GM12878 (cell line): ENCODE results near the gene GRAMD2B. TPM values are rescaled to one million over a fixed set of nuclear protein-coding genes. Genes with fewer than 3 reads are reported as not detected.

ENCODE experiments used
- ATAC-seq: fragments of 200-7000 bp; cut with Tn5 transposase; 3 replicates; pipeline ENCODE4 v1.9.1; 2020; ENCODE audit warnings: mild to moderate bottlenecking, moderate library complexity
- BruUV-seq: library from RNA; stranded (reverse); fragments of 400-500 nt; replicated peaks from 2 replicates; lab custom pipeline; 2021; lab: Mats Ljungman, UMichigan
- CTCF ChIA-PET: fragments of 300-600 bp; sonication (Branson Sonifier 250); formaldehyde crosslinking; extraction: SDS; loops from one replicate; lab custom pipeline; 2021; ENCODE audit warnings: inconsistent platforms; lab: Yijun Ruan, JAX
- POLR2A ChIA-PET: fragments of 350-600 bp; formaldehyde crosslinking; extraction: SDS; loops from one replicate; lab custom pipeline; 2021; ENCODE audit warnings: inconsistent platforms; lab: Charles Lee
- RAD21 ChIA-PET: fragments of 300-600 bp; sonication (Branson Sonifier 250); formaldehyde crosslinking; loops from one replicate; lab custom pipeline; 2023; ENCODE audit warnings: antibody characterized with exemption; ENCODE audit not compliant: unreplicated experiment; lab: Charles Lee
- SMC1A ChIA-PET: fragments of 300-600 bp; sonication (Branson Sonifier 250); formaldehyde crosslinking; loops from one replicate; lab custom pipeline; 2023; ENCODE audit not compliant: unreplicated experiment, uncharacterized antibody; lab: Charles Lee
- DNase-seq: peaks from one replicate; pipeline ENCODE4 v3.0.0-alpha.2; 2011; ENCODE audit warnings: low read depth, low spot score
- FAIRE-seq: peaks from 3 replicates; lab custom pipeline; 2011; peaks lifted over from hg19 to GRCh38; lab: Jason Lieb, UNC
- H2AFZ ChIP-seq: 2 replicates; pipeline ENCODE4 v1.6.0; 2011; ENCODE audit warnings: low read depth, low read length, control low read depth; ENCODE audit not compliant: control insufficient read depth
- H3K27ac ChIP-seq: 2 replicates; pipeline ENCODE4 v1.5.1; 2011; ENCODE audit warnings: control low read depth; ENCODE audit not compliant: control insufficient read depth, insufficient read depth
- H3K27me3 ChIP-seq, 2 experiments: replicated peaks in 1 of 2; 2 replicates each; pipeline versions ENCODE4 v1.6.0 to v1.6.1; 2011; ENCODE audit warnings: low read length in 1 of 2; ENCODE audit not compliant: control insufficient read depth in 2 of 2, insufficient read depth in 2 of 2
- H3K36me3 ChIP-seq, 2 experiments: 2 replicates each; pipeline ENCODE4 v1.5.1; 2011; ENCODE audit warnings: low read length in 1 of 2; ENCODE audit not compliant: control insufficient read depth in 2 of 2, insufficient read depth in 2 of 2
- H3K4me1 ChIP-seq: 2 replicates; pipeline ENCODE4 v1.6.1; 2011; ENCODE audit warnings: mild to moderate bottlenecking, low read length, moderate library complexity, mixed read lengths; ENCODE audit not compliant: control insufficient read depth, insufficient read depth
- H3K4me2 ChIP-seq: 2 replicates; pipeline ENCODE4 v1.6.0; 2011; ENCODE audit warnings: control low read depth; ENCODE audit not compliant: control insufficient read depth, insufficient read depth
- H3K4me3 ChIP-seq: fragments of 200-600 bp; sonication (generic); 2 replicates; pipeline ENCODE4 v1.5.1; 2016
- H3K79me2 ChIP-seq: 2 replicates; pipeline ENCODE4 v1.6.0; 2011; ENCODE audit warnings: low read length; ENCODE audit not compliant: control insufficient read depth, insufficient read depth
- H3K9ac ChIP-seq: 2 replicates; pipeline ENCODE4 v1.8.0; 2011; ENCODE audit warnings: low read length, control low read depth, mixed read lengths; ENCODE audit not compliant: control insufficient read depth, insufficient read depth
- H3K9me3 ChIP-seq: replicated peaks from 3 replicates; pipeline ENCODE4 v1.5.1; 2011; ENCODE audit warnings: mild to moderate bottlenecking, low read length; ENCODE audit not compliant: control insufficient read depth, insufficient read depth
- H4K20me1 ChIP-seq: 2 replicates; pipeline ENCODE4 v1.6.0; 2011; ENCODE audit not compliant: control insufficient read depth, insufficient read depth
- ASH2L ChIP-seq: fragments of 300-600, 200-600 bp; sonication (generic); IDR thresholded peaks from 2 replicates; pipeline ENCODE4 v1.6.1; 2017; ENCODE audit warnings: low read depth, mild to moderate bottlenecking, borderline replicate concordance
- CEBPB ChIP-seq, 2 experiments: fragments of 150-350 bp in 1 of 2; IDR thresholded peaks; 2 replicates each; pipeline ENCODE4 v1.6.1; 2012 to 2014; ENCODE audit warnings: low read depth in 2 of 2, low read length in 2 of 2, borderline replicate concordance in 1 of 2, inconsistent platforms in 1 of 2
- EP300 ChIP-seq, 2 experiments: fragments of 150-350 bp in 1 of 2; IDR thresholded peaks; 2 replicates each; pipeline ENCODE4 v1.6.1; 2011 to 2012; ENCODE audit warnings: low read depth in 2 of 2, low read length in 2 of 2, borderline replicate concordance in 1 of 2, improper control_type of control experiment in 1 of 2, inconsistent platforms in 1 of 2; ENCODE audit not compliant: control insufficient read depth in 1 of 2
- KAT2A ChIP-seq: conservative IDR thresholded peaks from 2 replicates; pipeline ENCODE4 v1.6.1; 2011; ENCODE audit warnings: low read depth, low read length; ENCODE audit not compliant: control insufficient read depth
- KLF5 ChIP-seq: fragments of 450-650 bp; IDR thresholded peaks from 2 replicates; pipeline ENCODE4 v1.6.1; 2014; ENCODE audit warnings: mild to moderate bottlenecking; ENCODE audit not compliant: partially characterized antibody
- NFYB ChIP-seq: IDR thresholded peaks from 2 replicates; pipeline ENCODE4 v1.6.1; 2011; ENCODE audit warnings: low read depth, mild to moderate bottlenecking, low read length, improper control_type of control experiment, moderate library complexity; ENCODE audit not compliant: insufficient read depth
- NR2F1 ChIP-seq: fragments of 450-650 bp; conservative IDR thresholded peaks from 2 replicates; pipeline ENCODE4 v1.6.1; 2017; ENCODE audit warnings: mild to moderate bottlenecking
- NRF1 ChIP-seq: conservative IDR thresholded peaks from 2 replicates; pipeline ENCODE4 v1.6.1; 2011; ENCODE audit warnings: mild to moderate bottlenecking, low read depth, low read length, improper control_type of control experiment
- SPI1 ChIP-seq: IDR thresholded peaks from 2 replicates; pipeline ENCODE4 v1.6.1; 2011; ENCODE audit warnings: low read depth, mild to moderate bottlenecking, low read length, moderate library complexity, borderline replicate concordance; ENCODE audit not compliant: insufficient read depth
- SUPT20H ChIP-seq: IDR thresholded peaks from 2 replicates; pipeline ENCODE4 v1.6.1; 2011; ENCODE audit warnings: low read depth, mild to moderate bottlenecking, low read length, moderate library complexity, borderline replicate concordance; ENCODE audit not compliant: control insufficient read depth
- TAF1 ChIP-seq: IDR thresholded peaks from 2 replicates; pipeline ENCODE4 v1.6.1; 2011; ENCODE audit warnings: mild to moderate bottlenecking, low read depth, low read length, borderline replicate concordance
- in situ Hi-C: fragments of 300-500 bp; cut with MboI; formaldehyde crosslinking; loops from 9 replicates; pipeline ENCODE4 v1.14.3; 2018; ENCODE audit warnings: mixed read lengths
- intact Hi-C: fragments of 100-400 bp; cut with micrococcal nuclease; formaldehyde crosslinking; loops from one replicate; pipeline ENCODE4 v1.14.2; 2022; ENCODE audit not compliant: unreplicated experiment
- polyA plus RNA-seq, 11 experiments: library from polyadenylated mRNA; depleted of rRNA in 4 of 11; unstranded in 6 of 11; stranded (reverse) in 5 of 11; fragments of >200 nt; fragmentation: Nextera tagmentation in 4 of 11; fragmentation: Illumina TruSeq in 1 of 11; extraction: Ambion mirVana in 4 of 11; extraction: Trizol in 1 of 11; gene quantifications; 1 replicate in 1 of 11; 2 replicates in 10 of 11; pipeline versions ENCODE4 v1.2.1 to v1.2.3, GENCODE V29; 2011 to 2016; ENCODE audit warnings: inconsistent platforms in 2 of 11, missing spikeins in 2 of 11, low read depth in 1 of 11
- total RNA-seq, 4 experiments: library from RNA; depleted of rRNA in 3 of 4; stranded (reverse); fragments of >200 nt in 3 of 4; fragmentation: Illumina TruSeq in 1 of 4; extraction: Trizol in 1 of 4; gene quantifications; 2 replicates each; pipeline versions ENCODE4 v1.2.1 to v1.2.3, GENCODE V29; 2013 to 2021
- TF ChIP-seq, protein P1 (sequence below): fragments of 450-650 bp; IDR thresholded peaks from 2 replicates; pipeline ENCODE4 v1.6.1; 2017; ENCODE audit warnings: mild to moderate bottlenecking, low read depth, inconsistent platforms; ENCODE audit not compliant: poor library complexity, severe bottlenecking

The GRAMD2B gene
- total and polyA plus RNA-seq, 10 of the 15 experiments (the other 5 are each of a cell fraction or from before 2014, with no cell fraction given), result 1.9 to 21.5 (median 8.4) TPM

DNA sequence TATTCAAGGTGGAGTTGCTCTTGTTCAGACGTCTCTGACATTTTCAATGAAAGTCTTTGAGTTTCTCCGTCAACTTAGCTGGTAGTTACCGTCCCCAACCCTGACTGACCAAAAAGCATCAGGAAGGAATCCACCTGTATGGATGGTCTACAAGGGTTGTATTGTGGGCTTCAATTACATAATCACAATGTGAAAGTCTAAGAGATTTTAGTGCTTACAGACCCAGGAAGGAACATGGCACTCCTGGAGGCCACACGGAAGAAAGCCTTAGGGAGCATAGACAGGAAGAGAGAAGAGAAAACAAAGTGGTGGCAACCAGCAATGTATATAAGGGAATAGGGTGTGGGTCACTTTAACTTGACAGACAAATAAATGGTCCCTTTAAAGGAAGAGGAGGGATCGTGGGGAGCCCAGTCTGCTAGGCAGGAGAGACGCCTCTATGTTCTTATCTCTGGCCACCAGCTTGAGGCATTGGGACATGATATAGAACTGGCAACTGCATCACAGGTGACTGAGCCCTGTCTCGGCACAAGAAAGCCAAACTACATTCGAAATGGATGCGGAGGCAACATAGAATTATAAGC is 91.4 kb downstream of the GRAMD2B start (continued):
- TF ChIP-seq KAT2A (no peak), NRF1 (no peak), CEBPB (IDR thresholded peaks at IDR 0.05; ENCODE audit: borderline replicate concordance in 1 of 2, low read depth in 2 of 2, low read length in 2 of 2) (no peak), NFYB (no peak), ASH2L (no peak), SPI1 (no peak)

DNA sequence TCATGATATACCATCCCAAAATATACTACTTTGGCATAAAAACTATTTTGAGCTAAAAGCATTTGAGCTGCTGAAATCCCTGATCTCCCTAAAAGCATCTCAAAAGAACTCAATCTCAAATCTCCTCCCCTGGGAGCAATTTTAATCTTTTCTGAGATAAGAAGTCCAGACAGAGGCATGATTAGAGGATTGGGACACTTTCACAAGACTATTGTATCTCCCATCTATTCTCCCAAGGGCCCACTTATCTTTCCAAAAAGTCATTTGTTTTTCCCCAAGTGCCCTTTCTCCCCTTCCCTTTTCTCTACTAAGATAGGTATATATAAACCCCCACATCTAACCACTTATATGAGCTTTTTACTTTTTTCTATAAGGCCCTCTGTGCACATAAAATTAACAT is 92.1 kb downstream of the GRAMD2B start:
- ATAC-seq (no peak), FAIRE-seq (no peak)
- Histone ChIP-seq H3K4me3 (no peak overlapping the region), H3K4me1 (no peaks in the 10 kb centered on the region), H3K27ac (no peak overlapping the region), H3K27me3 (no peaks in the 10 kb centered on the region; a peak in 1 of 4 replicates), H3K4me2 (no peak overlapping the region), H4K20me1 (no peaks in the 10 kb centered on the region), H3K9me3 (no peaks in the 10 kb centered on the region), H3K9ac (no peak overlapping the region)
- RAD21 ChIA-PET, result interaction anchor here (0.8 kb wide), 1 partner anchor 25 kb away, joined by 4 read pairs; no protein-coding TSS in a partner anchor
- CTCF ChIA-PET, result interaction anchor here (0.6 to 3.2 kb wide), 2 partner anchors 15 to 156 kb away, joined by 4 to 16 read pairs; no protein-coding TSS in a partner anchor
- in situ Hi-C loops (no loop called here), intact Hi-C loops (no loop called here)
- BruUV-seq, result no TSS peak
- no peak for TF ChIP-seq TAF1
- TF ChIP-seq SUPT20H, result no peak
- TF ChIP-seq SPI1, result no peak
- TF ChIP-seq EP300 (IDR thresholded peaks at IDR 0.05; ENCODE audit: borderline replicate concordance in 1 of 2, control insufficient read depth in 1 of 2, low read depth in 2 of 2, low read length in 2 of 2), result no peak
- TF ChIP-seq KLF5, result no peak
- TF ChIP-seq NR2F1, result no peak
- TF ChIP-seq, protein P1, sequence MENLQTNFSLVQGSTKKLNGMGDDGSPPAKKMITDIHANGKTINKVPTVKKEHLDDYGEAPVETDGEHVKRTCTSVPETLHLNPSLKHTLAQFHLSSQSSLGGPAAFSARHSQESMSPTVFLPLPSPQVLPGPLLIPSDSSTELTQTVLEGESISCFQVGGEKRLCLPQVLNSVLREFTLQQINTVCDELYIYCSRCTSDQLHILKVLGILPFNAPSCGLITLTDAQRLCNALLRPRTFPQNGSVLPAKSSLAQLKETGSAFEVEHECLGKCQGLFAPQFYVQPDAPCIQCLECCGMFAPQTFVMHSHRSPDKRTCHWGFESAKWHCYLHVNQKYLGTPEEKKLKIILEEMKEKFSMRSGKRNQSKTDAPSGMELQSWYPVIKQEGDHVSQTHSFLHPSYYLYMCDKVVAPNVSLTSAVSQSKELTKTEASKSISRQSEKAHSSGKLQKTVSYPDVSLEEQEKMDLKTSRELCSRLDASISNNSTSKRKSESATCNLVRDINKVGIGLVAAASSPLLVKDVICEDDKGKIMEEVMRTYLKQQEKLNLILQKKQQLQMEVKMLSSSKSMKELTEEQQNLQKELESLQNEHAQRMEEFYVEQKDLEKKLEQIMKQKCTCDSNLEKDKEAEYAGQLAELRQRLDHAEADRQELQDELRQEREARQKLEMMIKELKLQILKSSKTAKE, result no peak
- TF ChIP-seq, all 136 proteins: peak for 0
- Histone ChIP-seq H3K36me3 (no peaks in the 10 kb centered on the region), H3K79me2 (no peaks in the 10 kb centered on the region), H2AFZ (no peak overlapping the region)
- POLR2A ChIA-PET, result no interaction called here
- DNase-seq, result no peak
- SMC1A ChIA-PET, result interaction anchor here (0.6 to 0.7 kb wide), 2 partner anchors 27 to 91 kb away, joined by 3 to 4 read pairs; no protein-coding TSS in a partner anchor
